NOMO-1 treated with dmso at 0.1 percent for 144 hours (cell line): ENCODE results near the gene NECAB2.

Source experiments
- DNase-seq: peaks from one replicate; lab custom pipeline; 2025; ENCODE audit not compliant: unreplicated experiment; lab: John Stamatoyannopoulos, UW

The NECAB2 gene

DNA sequence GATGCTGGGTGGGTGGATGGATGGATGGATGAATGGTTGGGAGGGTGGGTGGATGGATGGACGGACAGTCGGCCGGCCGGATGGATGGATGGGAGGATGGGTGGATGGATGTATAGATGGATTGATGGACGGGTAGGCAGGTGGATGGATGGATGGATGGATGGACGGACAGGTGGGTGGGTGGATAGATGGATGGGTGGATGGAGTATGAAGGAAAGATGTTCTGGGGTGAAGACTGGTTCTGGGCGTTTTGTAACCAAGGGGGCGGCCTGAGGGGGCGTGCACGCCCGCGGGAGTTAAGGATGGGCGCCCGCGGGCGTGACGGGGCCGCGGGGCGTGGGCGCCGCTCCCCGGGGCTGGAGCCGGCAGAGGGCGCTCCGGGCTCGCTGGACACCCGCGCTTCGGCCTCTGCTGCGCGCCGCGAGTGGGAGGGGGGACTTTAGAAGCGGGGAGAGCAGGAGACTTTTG, at the start of gene NECAB2:
NECAB2 (plus strand) TSS at position 407 of the 468 bp plus-strand sequence. CDS start 405 bp downstream, outside the sequence.
- DNase-seq: no peak

DNA sequence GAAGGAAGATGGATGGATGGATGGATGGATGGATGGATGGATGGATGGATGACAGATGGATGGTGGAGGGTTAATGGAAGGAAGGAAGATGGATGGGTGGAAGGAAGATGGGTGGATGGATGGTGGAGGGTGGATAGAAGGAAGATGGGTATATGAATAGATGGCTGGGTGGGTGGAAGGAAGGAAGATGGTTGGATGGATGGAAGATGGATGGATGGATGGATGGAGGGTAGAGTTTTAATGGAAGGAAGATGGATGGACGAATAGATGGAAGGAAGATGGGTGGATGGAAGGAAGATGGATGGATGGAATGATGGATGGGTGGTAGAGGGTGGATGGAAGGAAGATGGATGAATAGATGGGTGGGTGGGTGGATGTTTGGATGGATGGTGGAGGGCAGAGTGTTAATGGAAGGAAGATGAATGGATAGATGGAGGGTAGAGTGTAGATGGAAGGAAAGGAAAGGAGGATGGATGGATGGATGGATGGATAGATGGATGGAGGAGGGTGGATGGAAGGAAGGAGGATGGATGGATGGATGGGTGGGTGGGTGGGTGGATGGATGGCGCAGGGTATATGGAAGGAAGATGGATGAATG, 47.1 kb upstream of the NECAB2 start:
- DNase-seq: no peak

GRCh38 chr16:83923581-83924365, 44.3 kb upstream of the NECAB2 start:
- DNase-seq: no peak

GRCh38 chr16:83924686-83925085, 43.4 kb upstream of the NECAB2 start:
- no peak for DNase-seq

DNA sequence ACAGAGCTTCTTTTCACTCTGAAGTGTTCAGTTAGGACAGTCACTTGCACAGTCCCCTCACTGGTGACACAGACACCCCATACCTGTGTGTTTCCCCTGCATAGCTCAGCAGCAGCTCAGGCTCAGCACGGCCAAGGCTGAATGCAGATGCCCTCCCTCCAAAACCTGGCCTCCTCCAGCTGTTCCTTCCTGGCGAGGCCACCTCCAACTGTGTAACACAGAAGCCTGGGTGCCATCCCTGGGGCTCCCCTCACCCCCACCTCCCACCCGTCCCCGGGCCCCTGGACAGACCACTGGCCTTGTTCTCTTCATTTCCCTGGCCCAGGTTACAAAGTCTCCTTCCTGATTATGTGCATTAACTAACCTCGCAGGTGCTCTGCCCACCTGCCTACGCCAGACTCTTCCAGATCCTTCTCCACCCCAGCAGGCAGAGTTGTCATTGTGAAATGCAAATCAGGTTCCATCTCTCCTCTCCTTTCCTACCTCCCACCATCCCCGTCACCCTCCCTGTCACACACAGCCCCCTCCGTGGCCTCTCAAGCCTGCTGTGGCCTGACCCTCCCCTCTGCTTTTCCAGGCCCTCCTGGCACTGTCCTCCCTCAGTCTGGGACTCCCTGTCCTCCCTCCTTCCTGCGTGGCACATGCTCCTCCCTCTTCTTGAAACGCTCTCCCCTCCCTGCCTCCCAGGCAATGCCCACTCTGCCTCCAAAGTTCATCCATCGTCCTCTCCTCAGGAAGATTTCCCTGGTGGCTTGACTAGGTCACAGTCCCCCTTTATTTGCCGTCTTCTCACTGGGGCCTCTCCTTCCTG, 42.7 kb upstream of the NECAB2 start:
- DNase-seq: no peak

- DNase-seq: no peak
Measured at GRCh38 chr16:83925957-83926725, 41.9 kb upstream of the NECAB2 start.

GRCh38 chr16:83926726-83927397, 41.2 kb upstream of the NECAB2 start:
- DNase-seq: no peak

GRCh38 chr16:83928341-83929055, 39.5 kb upstream of the NECAB2 start:
- no peak for DNase-seq

- no peak for DNase-seq
Measured at GRCh38 chr16:83929811-83930555, 38.1 kb upstream of the NECAB2 start.

- DNase-seq: no peak
Measured at GRCh38 chr16:83930730-83931500, 37.1 kb upstream of the NECAB2 start.

GRCh38 chr16:83931556-83931955, 36.5 kb upstream of the NECAB2 start:
- DNase-seq: no peak

DNA sequence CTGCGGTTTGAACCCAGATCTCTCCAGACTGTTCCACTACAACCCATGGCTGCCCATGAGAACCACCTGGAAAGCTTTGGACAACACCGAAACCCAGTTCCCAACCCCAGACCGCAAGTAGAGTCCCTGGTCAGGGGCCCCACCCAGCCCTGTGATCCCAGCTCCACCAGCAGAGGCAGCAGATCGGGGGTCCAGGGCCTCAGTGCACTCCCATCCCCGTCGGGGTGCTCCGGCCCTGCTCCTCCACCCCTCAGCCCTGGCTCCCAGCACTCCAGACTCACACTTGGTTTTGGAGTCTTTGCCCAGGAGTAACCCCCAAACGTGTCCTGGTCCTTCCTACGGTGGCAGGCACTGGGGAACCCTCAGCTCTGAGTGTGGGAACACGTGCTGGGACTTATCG, 35.7 kb upstream of the NECAB2 start:
- DNase-seq: no peak

GRCh38 chr16:83932955-83933673, 34.9 kb upstream of the NECAB2 start:
- DNase-seq: no peak

DNA sequence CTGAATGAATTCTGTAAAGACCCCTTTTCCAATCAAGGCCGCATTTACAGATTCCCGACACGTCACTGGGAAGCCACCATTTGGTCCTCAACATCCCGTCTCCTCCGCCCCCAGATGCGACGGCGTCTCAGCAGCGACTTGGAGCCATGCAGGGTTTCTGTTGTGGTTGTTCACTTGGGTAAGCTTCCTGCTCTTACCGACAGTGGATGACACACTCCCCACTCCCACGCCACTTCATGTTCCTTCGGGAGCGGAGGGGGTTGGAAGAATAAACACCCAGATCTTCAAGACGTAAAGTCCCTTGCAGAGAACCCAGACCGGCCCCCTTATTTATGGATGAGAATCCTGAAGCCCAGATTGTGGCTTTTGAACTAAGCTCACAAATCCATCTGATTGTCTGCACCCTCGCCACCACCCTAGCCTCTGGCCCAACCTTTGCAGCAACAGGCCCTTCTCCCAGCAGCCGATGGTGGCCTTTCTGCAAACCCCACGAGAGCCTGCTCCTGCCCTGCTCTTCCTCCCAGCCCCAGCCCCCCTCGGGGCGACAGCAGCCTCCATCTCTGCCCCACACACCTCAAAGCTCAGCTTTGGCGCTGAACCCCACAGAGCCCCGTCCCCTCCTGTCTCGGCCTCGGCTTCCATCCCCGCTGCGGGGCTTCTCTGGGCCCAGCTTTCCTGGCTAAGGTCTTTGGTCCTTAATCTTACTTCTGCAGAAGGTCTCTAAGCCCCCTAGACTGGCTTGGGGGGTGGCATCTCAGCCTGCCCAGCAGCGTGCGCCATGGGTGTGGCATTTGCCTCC, 34.0 kb upstream of the NECAB2 start:
- DNase-seq: no peak

DNA sequence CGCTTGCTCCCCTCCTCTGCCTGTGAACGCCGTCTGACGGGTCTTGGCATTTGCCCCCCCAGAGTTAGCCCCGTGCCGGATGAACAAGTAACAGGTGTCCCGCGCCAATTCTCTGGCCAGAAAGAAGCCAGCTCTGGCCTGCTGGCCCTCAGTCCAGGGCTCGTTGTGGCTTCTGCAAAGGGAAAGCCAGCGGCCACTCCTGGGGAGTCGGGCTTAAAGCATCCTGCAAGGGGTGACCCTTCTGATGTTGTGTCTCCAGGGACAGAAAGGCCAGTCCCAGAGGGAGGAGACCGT, 33.4 kb upstream of the NECAB2 start:
- no peak for DNase-seq

GRCh38 chr16:83935005-83935857, 32.8 kb upstream of the NECAB2 start:
- DNase-seq: no peak
